GM19463 (cell line): ENCODE measurements around the gene L3MBTL2.
A peak's percentile ranks its signal among the peaks of the same experiment; 100 is the strongest.
"Not testable (repeated sequence)": the region's sequence is repeated elsewhere in the genome, so short reads cannot be mapped to it uniquely, and the experiment has no call there.

ENCODE experiments used
- ATAC-seq: cut with Tn5 transposase; IDR thresholded peaks from one replicate; pipeline ENCODE4 v1.9.1; 2021; ENCODE audit warnings: mild to moderate bottlenecking, moderate library complexity; ENCODE audit not compliant: unreplicated experiment

The L3MBTL2 gene

GRCh38 chr22:41204992-41205900 is at the start of gene L3MBTL2:
Gene L3MBTL2, plus strand, starts transcription at chr22:41205312. Its CDS starts 51 bp downstream, at chr22:41205363.
- ATAC-seq, result peak; percentile 100

GRCh38 chr22:41157083-41157482 is 48.0 kb upstream of the L3MBTL2 start:
- no peak for ATAC-seq

GRCh38 chr22:41169157-41169556 is 36.0 kb upstream of the L3MBTL2 start:
- ATAC-seq, result no peak

DNA sequence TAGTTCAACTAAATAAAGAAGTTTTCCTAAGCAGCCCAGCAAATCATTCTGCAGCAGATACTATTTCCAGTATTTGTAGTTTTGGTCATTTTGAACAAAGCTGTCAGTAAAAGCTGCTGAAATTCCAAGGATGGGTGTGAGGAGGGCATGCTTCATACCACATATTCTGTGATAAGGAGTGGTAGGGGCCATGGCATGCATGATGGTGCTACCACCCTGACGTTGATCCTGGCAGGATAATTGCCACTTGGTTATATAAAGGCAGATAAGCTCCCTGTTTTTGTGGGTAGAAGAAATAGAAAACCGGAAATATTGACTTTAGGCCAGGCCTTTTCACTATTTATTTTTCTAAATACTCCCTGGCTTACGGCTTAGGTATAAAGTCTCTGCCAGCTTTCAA is 33.1 kb upstream of the L3MBTL2 start:
- no peak for ATAC-seq

GRCh38 chr22:41175546-41175945 is 29.6 kb upstream of the L3MBTL2 start:
- no peak for ATAC-seq

GRCh38 chr22:41177040-41177621 is 28.0 kb upstream of the L3MBTL2 start:
- ATAC-seq, result no peak

GRCh38 chr22:41177622-41178424 is 27.3 kb upstream of the L3MBTL2 start:
- ATAC-seq, result no peak

DNA sequence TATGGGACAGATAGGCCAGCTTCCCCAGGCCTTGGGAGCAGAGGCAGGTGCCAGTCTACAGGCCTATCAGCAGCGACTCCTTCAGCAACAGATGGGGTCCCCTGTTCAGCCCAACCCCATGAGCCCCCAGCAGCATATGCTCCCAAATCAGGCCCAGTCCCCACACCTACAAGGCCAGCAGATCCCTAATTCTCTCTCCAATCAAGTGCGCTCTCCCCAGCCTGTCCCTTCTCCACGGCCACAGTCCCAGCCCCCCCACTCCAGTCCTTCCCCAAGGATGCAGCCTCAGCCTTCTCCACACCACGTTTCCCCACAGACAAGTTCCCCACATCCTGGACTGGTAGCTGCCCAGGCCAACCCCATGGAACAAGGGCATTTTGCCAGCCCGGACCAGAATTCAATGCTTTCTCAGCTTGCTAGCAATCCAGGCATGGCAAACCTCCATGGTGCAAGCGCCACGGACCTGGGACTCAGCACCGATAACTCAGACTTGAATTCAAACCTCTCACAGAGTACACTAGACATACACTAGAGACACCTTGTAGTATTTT is 26.6 kb upstream of the L3MBTL2 start:
- ATAC-seq, result no peak

GRCh38 chr22:41180362-41180761 is 24.8 kb upstream of the L3MBTL2 start:
- not testable (repeated sequence) for ATAC-seq

GRCh38 chr22:41180926-41181325 is 24.2 kb upstream of the L3MBTL2 start:
- ATAC-seq, result no peak

GRCh38 chr22:41181349-41182241 is 23.5 kb upstream of the L3MBTL2 start:
- no peak for ATAC-seq

DNA sequence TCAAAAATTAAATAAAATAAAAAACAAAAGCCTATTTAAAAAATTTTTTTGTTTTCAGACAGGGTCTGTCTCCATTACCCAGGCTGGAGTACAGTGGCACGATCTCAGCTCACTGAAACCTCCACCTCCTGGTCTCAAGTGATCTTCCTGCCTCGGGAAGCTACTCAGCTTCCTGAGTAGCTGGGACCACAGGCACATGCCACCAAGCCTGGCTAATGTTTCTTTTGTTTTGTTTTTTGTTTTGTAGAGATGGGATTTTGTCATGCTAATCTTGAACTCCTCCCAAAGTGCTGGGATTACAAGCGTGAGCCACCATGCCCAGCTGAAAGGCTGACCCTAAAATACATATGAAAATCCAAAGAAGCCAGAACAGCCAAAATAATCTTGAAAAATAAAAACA is 20.4 kb upstream of the L3MBTL2 start:
- no peak for ATAC-seq

- ATAC-seq, result no peak
These were observed 13.6 kb upstream of the L3MBTL2 start for GRCh38 chr22:41191467-41191866.

- ATAC-seq, result no peak
These were observed 11.3 kb upstream of the L3MBTL2 start for GRCh38 chr22:41193829-41194228.

DNA sequence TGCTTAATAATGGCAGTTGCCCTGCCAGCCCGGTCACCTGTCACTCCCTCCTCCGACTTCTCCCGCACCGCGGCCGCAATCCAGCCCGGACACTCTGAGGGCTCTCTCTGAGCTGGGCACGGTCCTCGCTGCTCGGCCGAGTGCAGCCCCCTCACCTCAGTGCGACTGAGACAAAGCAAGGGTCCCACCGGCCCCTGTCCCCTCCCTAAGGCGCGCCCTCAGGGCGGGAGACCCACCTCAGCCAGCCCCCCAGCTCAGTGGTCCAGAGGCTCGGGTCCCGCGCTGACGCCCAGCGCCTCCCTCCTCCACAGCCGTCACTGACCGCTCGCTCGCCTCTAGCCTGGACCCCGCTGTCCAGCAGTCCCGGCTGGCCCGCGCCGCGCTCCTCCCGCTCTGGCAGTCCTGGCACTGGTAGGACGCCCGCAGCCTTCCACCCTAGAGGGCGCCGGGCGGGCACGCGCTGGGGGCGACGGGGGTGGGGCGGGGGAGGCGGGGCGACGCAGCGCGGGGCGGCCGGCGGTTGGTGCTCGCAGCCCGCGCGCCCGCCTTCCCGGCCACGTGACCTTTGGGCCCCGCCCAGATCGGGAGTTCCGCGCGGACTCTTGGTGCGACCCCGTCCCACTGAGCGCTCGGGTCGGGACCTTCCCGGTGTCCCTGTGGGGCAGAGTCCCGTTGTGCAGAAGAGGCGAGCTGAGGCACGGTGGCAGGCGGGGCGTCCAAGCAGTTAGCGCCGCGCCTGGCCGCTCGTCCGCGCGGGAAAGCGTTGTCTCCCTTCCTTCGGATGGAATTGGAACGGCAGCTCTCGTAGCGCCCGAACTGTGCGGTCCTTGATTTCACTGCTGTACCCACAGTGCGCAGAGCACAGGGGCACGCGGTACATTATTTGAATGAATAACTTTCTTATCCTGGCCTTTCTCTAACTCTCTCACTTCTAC is 7.8 kb upstream of the L3MBTL2 start:
- ATAC-seq, result peak; percentile 83

DNA sequence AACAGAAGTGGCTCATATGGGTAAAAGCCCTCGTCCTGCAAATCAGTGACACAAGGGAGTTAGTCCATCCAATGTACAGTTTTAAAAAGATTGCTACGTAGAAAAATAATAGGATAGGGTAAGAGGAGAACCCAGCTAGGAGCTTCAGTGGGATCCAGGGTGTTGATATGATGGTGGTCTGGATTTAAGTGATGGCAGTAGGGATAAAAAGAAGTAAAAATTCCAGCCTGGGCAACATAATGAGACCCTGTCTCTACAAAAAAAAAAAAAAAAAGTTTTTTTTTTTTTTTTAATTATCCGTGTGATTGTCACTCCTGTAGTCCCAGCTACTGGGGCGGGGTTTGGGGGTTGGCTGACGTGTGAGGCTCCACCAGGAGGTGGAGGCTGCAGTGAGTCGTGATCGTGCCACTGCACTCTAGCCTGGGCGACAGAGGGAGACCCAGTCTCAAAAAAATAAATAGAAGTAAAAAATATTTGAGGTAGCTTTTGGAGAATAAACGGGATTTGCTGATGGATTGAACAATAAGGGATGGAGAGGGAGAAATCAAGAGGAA is 7.0 kb upstream of the L3MBTL2 start:
- ATAC-seq, result no peak

DNA sequence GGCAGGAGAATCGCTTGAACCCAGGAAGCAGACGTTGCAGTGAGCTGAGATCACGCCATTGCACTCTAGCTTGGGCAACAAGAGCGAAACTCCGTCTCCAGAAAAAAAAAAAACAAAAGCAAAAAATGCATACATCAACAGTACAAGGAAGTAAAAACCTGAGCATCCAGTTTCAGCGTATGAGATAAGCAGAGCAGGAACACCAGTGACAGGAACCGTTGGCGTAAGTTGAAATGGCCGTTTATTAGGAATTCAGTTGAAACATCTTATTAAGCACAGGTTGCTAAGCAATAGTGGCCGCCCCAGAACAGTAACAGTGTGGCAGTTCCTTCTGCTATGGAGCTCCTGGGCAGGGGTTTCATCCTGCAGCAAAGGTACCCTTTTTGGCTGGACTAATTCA is 4.0 kb upstream of the L3MBTL2 start:
- no peak for ATAC-seq

DNA sequence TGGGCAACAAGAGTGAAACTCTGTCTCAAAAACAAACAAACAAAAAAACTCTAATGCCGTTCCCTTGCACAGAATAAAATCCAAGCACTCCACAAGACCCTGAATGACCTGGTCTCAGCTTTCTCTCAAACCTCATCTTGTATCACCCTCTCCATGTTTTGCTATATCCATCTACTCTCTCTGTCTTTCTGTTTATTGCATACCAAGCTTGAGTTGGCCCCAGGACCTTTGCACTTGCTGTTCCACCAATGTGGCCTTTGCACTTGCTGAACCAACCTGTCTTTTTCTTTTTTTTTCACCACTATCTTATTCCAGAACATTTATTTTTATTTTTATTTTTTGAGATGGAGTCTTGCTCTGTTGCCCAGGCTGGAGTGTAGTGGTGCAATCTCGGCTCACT is 2.0 kb upstream of the L3MBTL2 start:
- no peak for ATAC-seq

- no peak for ATAC-seq
These were observed 1.0 kb upstream of the L3MBTL2 start for GRCh38 chr22:41204066-41204465.
